Liver (tissue), 9 donors: Measurements from ENCODE around the gene KCNE3. TPM values are rescaled to one million over a fixed set of nuclear protein-coding genes. Genes with fewer than 3 reads are reported as not detected.
"Not testable (repeated sequence)": the region's sequence is repeated elsewhere in the genome, so short reads cannot be mapped to it uniquely, and the experiment has no call there.

Experiments
- DNase-seq: peaks from one replicate; pipeline ENCODE4 v3.0.0-alpha.2; 2017; ENCODE audit warnings: low spot score
- H3K27ac ChIP-seq, 2 donors: one replicate each; pipeline ENCODE4 v1.7.0; 2013; ENCODE audit warnings: inconsistent platforms in 2 of 2, low read length in 2 of 2, control low read depth in 1 of 2, low read depth in 1 of 2, mild to moderate bottlenecking in 1 of 2
- H3K27me3 ChIP-seq, 4 donors: one replicate each; pipeline versions ENCODE4 v1.6.1 to v1.7.0; 2013; ENCODE audit warnings: low read length in 3 of 4, inconsistent platforms in 1 of 4, mild to moderate bottlenecking in 1 of 4, moderate library complexity in 1 of 4; ENCODE audit not compliant: control insufficient read depth in 4 of 4, insufficient read depth in 4 of 4
- H3K36me3 ChIP-seq, 4 donors: one replicate each; pipeline versions ENCODE4 v1.6.1 to v1.7.0; 2013; ENCODE audit warnings: low read length in 3 of 4, mild to moderate bottlenecking in 3 of 4, low read depth in 1 of 4, moderate library complexity in 1 of 4; ENCODE audit not compliant: control insufficient read depth in 4 of 4, insufficient read depth in 3 of 4
- H3K4me1 ChIP-seq, 4 donors: one replicate each; pipeline versions ENCODE4 v1.6.1 to v1.7.0; 2013; ENCODE audit warnings: low read length in 3 of 4, mild to moderate bottlenecking in 3 of 4, moderate library complexity in 1 of 4; ENCODE audit not compliant: control insufficient read depth in 4 of 4, insufficient read depth in 4 of 4
- H3K4me3 ChIP-seq, 3 donors: one replicate each; pipeline versions ENCODE4 v1.6.1 to v1.7.0; 2013; ENCODE audit warnings: low read length in 3 of 3, control low read depth in 1 of 3, low read depth in 1 of 3, mild to moderate bottlenecking in 1 of 3
- H3K9ac ChIP-seq, 2 donors: one replicate each; pipeline ENCODE4 v1.7.0; 2013; ENCODE audit warnings: low read length in 2 of 2, mild to moderate bottlenecking in 2 of 2, moderate library complexity in 2 of 2, control low read depth in 1 of 2, low read depth in 1 of 2
- H3K9me3 ChIP-seq, 4 donors: one replicate each; pipeline versions ENCODE4 v1.6.1 to v1.7.0; 2013; ENCODE audit warnings: low read length in 3 of 4; ENCODE audit not compliant: control insufficient read depth in 4 of 4
- EGR1 ChIP-seq, 2 donors: IDR thresholded peaks; 2 replicates each; pipeline ENCODE4 v1.6.1; 2016 to 2018; ENCODE audit warnings: antibody characterized with exemption in 2 of 2, low read depth in 2 of 2
- FOXA1 ChIP-seq: IDR thresholded peaks from 2 replicates; pipeline ENCODE4 v1.6.1; 2016; ENCODE audit warnings: antibody characterized with exemption
- FOXA2 ChIP-seq: IDR thresholded peaks from 2 replicates; pipeline ENCODE4 v1.6.1; 2016; ENCODE audit warnings: antibody characterized with exemption
- GABPA ChIP-seq, 2 donors: IDR thresholded peaks in 1 of 2; conservative IDR thresholded peaks in 1 of 2; 2 replicates each; pipeline ENCODE4 v1.6.1; 2016; ENCODE audit warnings: antibody characterized with exemption in 2 of 2, mild to moderate bottlenecking in 1 of 2, moderate library complexity in 1 of 2
- HNF4A ChIP-seq, 2 donors: conservative IDR thresholded peaks; 2 replicates each; pipeline ENCODE4 v1.6.1; 2016; ENCODE audit warnings: antibody characterized with exemption in 2 of 2, mild to moderate bottlenecking in 2 of 2
- HNF4G ChIP-seq: IDR thresholded peaks from 2 replicates; pipeline ENCODE4 v1.6.1; 2016; ENCODE audit warnings: antibody characterized with exemption
- NR2F2 ChIP-seq: IDR thresholded peaks from 2 replicates; pipeline ENCODE4 v1.6.1; 2016; ENCODE audit warnings: antibody characterized with exemption
- RAD21 ChIP-seq, 2 donors: IDR thresholded peaks; 2 replicates each; pipeline ENCODE4 v1.6.1; 2016; ENCODE audit warnings: antibody characterized with exemption in 2 of 2, mild to moderate bottlenecking in 2 of 2
- RXRA ChIP-seq, 2 donors: IDR thresholded peaks; 2 replicates each; pipeline ENCODE4 v1.6.1; 2017 to 2018; ENCODE audit warnings: antibody characterized with exemption in 2 of 2, mild to moderate bottlenecking in 1 of 2
- SP1 ChIP-seq: IDR thresholded peaks from 2 replicates; pipeline ENCODE4 v1.6.1; 2018; ENCODE audit warnings: antibody characterized with exemption, mild to moderate bottlenecking
- YY1 ChIP-seq: IDR thresholded peaks from 2 replicates; pipeline ENCODE4 v1.6.1; 2016; ENCODE audit warnings: antibody characterized with exemption, mild to moderate bottlenecking
- WGBS: extraction: QIAGEN DNeasy Blood & Tissue Kit; methylation state at CpG from one replicate; pipeline ENCODE4 v1.1.7; 2013; 5-methylcytosine and 5-hydroxymethylcytosine counted together
- polyA plus RNA-seq, 2 donors: library from polyadenylated mRNA; stranded (reverse) in 1 of 2; unstranded in 1 of 2; fragments of 200-250 nt in 1 of 2; fragments of >200 nt in 1 of 2; fragmentation: Nextera tagmentation in 1 of 2; extraction: Ambion mirVana in 1 of 2; gene quantifications; one replicate each; pipeline versions ENCODE4 v1.2.1 to v1.2.3, GENCODE V29; 2013 to 2015
- total RNA-seq, 2 donors: library from RNA; depleted of rRNA; stranded (reverse); fragments of >200 nt; gene quantifications; one replicate each; pipeline ENCODE4 v1.2.3, GENCODE V29; 2014
- TF ChIP-seq, protein P1 (sequence below): IDR thresholded peaks from 2 replicates; pipeline ENCODE4 v1.6.1; 2016; ENCODE audit warnings: antibody characterized with exemption, mild to moderate bottlenecking
- TF ChIP-seq, protein P2 (sequence below): IDR thresholded peaks from 2 replicates; pipeline ENCODE4 v1.6.1; 2016; ENCODE audit warnings: antibody characterized with exemption
- TF ChIP-seq, protein P3 (sequence below): IDR thresholded peaks from 2 replicates; pipeline ENCODE4 v1.6.1; 2016; ENCODE audit warnings: antibody characterized with exemption
- TF ChIP-seq, protein P4 (sequence below): fragments of 150-350 bp; IDR thresholded peaks from 2 replicates; pipeline ENCODE4 v1.5.1; 2017; ENCODE audit warnings: improper control_type of control experiment, low read depth, low read length; ENCODE audit not compliant: missing input control
- donor health status: healthy.
- donor health status: healthy.
- donor health status: healthy.
- donor health status: healthy.
- donor health status: healthy.

KCNE3 gene
- total and polyA plus RNA-seq, 4 donors, result 1.4 to 22.9 (median 3.8) TPM

DNA sequence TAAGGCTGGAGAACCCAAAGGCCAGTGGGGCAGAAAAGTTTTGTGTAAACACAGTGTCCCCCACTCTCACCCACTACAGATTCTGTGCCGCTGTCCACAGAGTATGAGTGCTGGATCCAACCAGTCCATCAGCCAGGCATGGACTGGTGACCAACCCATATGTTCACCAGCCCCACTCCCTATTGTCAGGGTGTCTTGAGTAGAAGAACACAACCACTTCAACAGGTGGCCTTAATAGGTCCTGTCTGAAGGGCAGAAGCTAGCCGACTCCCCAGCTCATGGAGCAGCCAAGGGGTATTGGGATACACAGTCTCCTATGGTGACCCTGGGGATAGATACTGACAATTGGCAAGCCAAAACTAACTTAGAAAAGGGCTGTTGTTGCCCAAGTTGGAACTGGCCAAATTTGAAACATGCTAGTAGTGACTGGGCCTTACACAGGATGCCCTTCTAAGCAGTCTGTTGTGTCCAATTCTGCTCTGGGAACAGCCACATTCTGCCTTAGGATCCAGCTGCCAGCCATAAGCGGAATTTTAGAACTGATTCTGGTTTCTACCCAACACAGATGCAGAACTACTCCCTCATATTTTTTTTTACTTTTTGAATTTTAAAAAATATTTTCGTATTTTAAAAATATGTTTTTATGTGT lies 49.4 kb downstream of the KCNE3 start:
- Histone ChIP-seq H3K36me3 (no peaks in the 10 kb centered on the region), H3K9ac (no peak overlapping the region), H3K4me3 (no peak overlapping the region), H3K9me3 (no peaks in the 10 kb centered on the region), H3K27me3 (no peaks in the 10 kb centered on the region), H3K4me1 (no peaks in the 10 kb centered on the region), H3K27ac (no peak overlapping the region)
- WGBS, result 93% methylated on average over 4 of the region's 4 CpGs
- DNase-seq, result no peak
- TF ChIP-seq HNF4G (no peak), YY1 (no peak), SP1 (no peak), RXRA (IDR thresholded peaks at IDR 0.05) (no peak), FOXA2 (no peak)
- TF ChIP-seq, protein P1, sequence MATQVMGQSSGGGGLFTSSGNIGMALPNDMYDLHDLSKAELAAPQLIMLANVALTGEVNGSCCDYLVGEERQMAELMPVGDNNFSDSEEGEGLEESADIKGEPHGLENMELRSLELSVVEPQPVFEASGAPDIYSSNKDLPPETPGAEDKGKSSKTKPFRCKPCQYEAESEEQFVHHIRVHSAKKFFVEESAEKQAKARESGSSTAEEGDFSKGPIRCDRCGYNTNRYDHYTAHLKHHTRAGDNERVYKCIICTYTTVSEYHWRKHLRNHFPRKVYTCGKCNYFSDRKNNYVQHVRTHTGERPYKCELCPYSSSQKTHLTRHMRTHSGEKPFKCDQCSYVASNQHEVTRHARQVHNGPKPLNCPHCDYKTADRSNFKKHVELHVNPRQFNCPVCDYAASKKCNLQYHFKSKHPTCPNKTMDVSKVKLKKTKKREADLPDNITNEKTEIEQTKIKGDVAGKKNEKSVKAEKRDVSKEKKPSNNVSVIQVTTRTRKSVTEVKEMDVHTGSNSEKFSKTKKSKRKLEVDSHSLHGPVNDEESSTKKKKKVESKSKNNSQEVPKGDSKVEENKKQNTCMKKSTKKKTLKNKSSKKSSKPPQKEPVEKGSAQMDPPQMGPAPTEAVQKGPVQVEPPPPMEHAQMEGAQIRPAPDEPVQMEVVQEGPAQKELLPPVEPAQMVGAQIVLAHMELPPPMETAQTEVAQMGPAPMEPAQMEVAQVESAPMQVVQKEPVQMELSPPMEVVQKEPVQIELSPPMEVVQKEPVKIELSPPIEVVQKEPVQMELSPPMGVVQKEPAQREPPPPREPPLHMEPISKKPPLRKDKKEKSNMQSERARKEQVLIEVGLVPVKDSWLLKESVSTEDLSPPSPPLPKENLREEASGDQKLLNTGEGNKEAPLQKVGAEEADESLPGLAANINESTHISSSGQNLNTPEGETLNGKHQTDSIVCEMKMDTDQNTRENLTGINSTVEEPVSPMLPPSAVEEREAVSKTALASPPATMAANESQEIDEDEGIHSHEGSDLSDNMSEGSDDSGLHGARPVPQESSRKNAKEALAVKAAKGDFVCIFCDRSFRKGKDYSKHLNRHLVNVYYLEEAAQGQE, result peak; percentile 88
- TF ChIP-seq, protein P2, sequence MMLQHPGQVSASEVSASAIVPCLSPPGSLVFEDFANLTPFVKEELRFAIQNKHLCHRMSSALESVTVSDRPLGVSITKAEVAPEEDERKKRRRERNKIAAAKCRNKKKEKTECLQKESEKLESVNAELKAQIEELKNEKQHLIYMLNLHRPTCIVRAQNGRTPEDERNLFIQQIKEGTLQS, result no peak
- TF ChIP-seq, protein P3, sequence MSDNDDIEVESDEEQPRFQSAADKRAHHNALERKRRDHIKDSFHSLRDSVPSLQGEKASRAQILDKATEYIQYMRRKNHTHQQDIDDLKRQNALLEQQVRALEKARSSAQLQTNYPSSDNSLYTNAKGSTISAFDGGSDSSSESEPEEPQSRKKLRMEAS, result no peak

DNA sequence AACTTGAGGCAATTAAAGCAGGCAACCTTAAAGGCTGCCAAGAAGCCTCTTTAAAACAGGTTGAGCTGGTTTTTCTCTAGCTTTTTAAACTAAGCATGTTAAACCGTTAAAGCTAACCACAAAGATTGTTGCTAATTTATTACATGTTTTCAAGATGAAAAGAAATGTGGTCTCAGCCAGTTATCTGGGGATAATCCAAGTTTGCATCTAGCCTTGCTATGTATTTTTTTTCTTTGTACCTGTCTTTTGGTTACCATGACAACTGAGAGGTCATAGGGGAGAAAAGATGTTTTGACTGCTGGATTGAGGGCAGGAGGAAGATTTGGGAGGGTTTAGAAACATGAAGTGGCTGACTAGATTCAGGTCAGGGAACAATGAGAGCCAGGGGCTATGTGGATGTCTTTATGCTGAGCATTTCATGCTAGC lies 50.0 kb downstream of the KCNE3 start:
- TF ChIP-seq SP1, result no peak
- TF ChIP-seq, protein P2, result no peak
- TF ChIP-seq, protein P4, sequence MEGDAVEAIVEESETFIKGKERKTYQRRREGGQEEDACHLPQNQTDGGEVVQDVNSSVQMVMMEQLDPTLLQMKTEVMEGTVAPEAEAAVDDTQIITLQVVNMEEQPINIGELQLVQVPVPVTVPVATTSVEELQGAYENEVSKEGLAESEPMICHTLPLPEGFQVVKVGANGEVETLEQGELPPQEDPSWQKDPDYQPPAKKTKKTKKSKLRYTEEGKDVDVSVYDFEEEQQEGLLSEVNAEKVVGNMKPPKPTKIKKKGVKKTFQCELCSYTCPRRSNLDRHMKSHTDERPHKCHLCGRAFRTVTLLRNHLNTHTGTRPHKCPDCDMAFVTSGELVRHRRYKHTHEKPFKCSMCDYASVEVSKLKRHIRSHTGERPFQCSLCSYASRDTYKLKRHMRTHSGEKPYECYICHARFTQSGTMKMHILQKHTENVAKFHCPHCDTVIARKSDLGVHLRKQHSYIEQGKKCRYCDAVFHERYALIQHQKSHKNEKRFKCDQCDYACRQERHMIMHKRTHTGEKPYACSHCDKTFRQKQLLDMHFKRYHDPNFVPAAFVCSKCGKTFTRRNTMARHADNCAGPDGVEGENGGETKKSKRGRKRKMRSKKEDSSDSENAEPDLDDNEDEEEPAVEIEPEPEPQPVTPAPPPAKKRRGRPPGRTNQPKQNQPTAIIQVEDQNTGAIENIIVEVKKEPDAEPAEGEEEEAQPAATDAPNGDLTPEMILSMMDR, result no peak
- TF ChIP-seq EGR1 (IDR thresholded peaks at IDR 0.05; ENCODE audit: low read depth in 2 of 2), result no peak
- TF ChIP-seq, protein P3, result no peak
- no peak for TF ChIP-seq YY1
- no peak for TF ChIP-seq RAD21 (IDR thresholded peaks at IDR 0.05)
- no peak for TF ChIP-seq GABPA (IDR thresholded peaks at IDR 0.05 in 1 of 2, conservative IDR thresholded peaks at IDR 0.05 in 1 of 2)
- TF ChIP-seq HNF4A (conservative IDR thresholded peaks at IDR 0.05), result no peak
- TF ChIP-seq, protein P1, result no peak
- no peak for TF ChIP-seq NR2F2
- no peak for TF ChIP-seq FOXA1
- TF ChIP-seq HNF4G, result no peak
- no peak for TF ChIP-seq RXRA (IDR thresholded peaks at IDR 0.05)
- Histone ChIP-seq H3K9me3 (no peaks in the 10 kb centered on the region), H3K9ac (no peak overlapping the region), H3K4me1 (no peaks in the 10 kb centered on the region), H3K4me3 (no peak overlapping the region), H3K36me3 (no peaks in the 10 kb centered on the region), H3K27me3 (no peaks in the 10 kb centered on the region), H3K27ac (no peak overlapping the region)
- DNase-seq, result no peak
- WGBS, result 57% methylated on average over 1 of the region's 1 CpG

DNA sequence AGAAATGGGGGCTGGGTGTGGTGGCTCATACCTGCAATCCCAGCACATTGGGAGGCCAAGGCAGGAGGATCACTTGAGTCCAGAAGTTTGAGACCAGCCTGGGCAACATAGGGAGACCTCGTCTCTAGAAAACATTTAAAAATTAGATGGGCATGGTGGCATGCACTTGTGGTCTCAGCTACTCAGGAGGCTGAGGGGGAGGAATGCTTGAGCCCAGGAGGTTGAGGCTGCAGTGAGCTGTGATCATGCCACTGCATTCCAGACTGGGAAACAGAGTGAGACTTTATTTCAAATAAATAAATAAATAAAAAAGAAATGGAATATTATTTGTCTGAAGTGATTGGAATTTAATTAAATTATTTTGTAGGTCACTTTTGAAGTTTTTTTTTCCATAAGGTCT lies 50.4 kb downstream of the KCNE3 start:
- H3K27ac ChIP-seq, H3K4me3 ChIP-seq, H3K9ac ChIP-seq, DNase-seq, H3K36me3 ChIP-seq, H3K9me3 ChIP-seq, H3K4me1 ChIP-seq, H3K27me3 ChIP-seq: not testable (repeated sequence)
- 82% methylated on average over 1 of the region's 1 CpG for WGBS
